Measurements from ENCODE around the gene NKX2-8. TPM values are rescaled to one million over a fixed set of nuclear protein-coding genes. Genes with fewer than 3 reads are reported as not detected.
"Not testable (repeated sequence)": the region's sequence is repeated elsewhere in the genome, so short reads cannot be mapped to it uniquely, and the experiment has no call there.

The NKX2-8 gene
- total RNA-seq, 1 experiment from 2014 or later: not detected

DNA sequence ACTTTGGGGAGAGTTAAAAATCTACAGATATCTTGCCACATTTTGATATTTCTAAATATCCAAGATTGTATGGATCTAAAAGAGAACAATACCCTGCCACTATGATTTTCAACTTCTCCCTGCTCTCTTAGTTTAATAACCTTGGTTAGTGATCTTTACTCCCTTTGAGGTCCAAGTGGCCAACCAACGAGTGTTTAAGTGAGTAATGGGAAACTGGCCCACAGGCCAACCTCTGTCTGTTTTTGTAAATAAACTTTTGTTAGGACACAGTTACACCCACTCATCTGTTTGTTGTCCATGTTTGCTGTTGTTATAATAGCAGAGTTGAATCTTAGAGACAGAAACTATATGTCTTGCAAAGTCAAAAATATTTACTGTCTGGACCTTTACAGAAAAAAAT lies 31.5 kb downstream of the NKX2-8 start:
- H3K9me3 Mint-ChIP-seq: no peaks in the 10 kb centered on the region
- no peak for TF ChIP-seq TEAD1 (CRISPR knock-in tag; IDR thresholded peaks at IDR 0.05)
- no peak for TF ChIP-seq TP53 (CRISPR knock-in tag; IDR thresholded peaks at IDR 0.05)
- TF ChIP-seq HMGA2 (CRISPR knock-in tag; IDR thresholded peaks at IDR 0.05): no peak
- no peak for TF ChIP-seq SMAD3 (CRISPR knock-in tag; IDR thresholded peaks at IDR 0.05; ENCODE audit: borderline replicate concordance)
- TF ChIP-seq, protein P1, sequence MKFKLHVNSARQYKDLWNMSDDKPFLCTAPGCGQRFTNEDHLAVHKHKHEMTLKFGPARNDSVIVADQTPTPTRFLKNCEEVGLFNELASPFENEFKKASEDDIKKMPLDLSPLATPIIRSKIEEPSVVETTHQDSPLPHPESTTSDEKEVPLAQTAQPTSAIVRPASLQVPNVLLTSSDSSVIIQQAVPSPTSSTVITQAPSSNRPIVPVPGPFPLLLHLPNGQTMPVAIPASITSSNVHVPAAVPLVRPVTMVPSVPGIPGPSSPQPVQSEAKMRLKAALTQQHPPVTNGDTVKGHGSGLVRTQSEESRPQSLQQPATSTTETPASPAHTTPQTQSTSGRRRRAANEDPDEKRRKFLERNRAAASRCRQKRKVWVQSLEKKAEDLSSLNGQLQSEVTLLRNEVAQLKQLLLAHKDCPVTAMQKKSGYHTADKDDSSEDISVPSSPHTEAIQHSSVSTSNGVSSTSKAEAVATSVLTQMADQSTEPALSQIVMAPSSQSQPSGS (CRISPR knock-in tag; IDR thresholded peaks at IDR 0.05; ENCODE audit: borderline replicate concordance, low read depth): no peak
- H3K27ac Mint-ChIP-seq: no peak overlapping the region
- no peak overlapping the region for H3K4me3 Mint-ChIP-seq
- CTCF ChIA-PET: interaction anchor here (1.3 kb wide), 1 partner anchor 26 kb away, joined by 5 read pairs; no protein-coding TSS in a partner anchor
- no peaks in the 10 kb centered on the region for H3K36me3 Mint-ChIP-seq
- POLR2A ChIA-PET: no interaction called here
- no peak for DNase-seq (ENCODE audit: low spot score)
- H3K27me3 Mint-ChIP-seq (ENCODE audit: low read depth): peaks cover 3% of the 10 kb centered on the region; the same call in 1 of the 2 replicates
- H3K4me1 Mint-ChIP-seq: peaks cover 9% of the 10 kb centered on the region
- no peak for ATAC-seq

DNA sequence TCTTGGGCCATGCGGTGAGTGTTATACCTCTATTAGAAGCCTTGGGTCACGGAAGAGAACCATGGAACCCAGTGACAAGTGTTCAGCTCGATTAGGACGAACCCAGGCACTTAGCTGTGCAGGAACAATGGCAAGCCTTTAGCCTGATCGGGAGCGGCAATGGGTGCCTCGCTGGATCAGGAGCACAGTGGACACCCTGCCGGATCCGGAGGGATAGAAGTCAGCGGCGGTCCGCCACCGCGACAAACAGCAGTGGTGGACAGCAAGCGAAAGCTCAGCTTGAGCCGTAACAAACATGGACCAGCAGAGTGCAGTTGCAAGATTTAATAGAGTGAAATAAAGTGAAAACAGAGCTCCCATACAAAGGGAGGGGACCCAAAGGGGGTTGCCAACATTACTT lies 38.1 kb downstream of the NKX2-8 start:
- H3K36me3 Mint-ChIP-seq; DNase-seq (ENCODE audit: low spot score); H3K4me3 Mint-ChIP-seq; ATAC-seq; POLR2A ChIA-PET; H3K4me1 Mint-ChIP-seq; H3K27ac Mint-ChIP-seq: not testable (repeated sequence)
- peaks cover 10% of the 10 kb centered on the region for H3K9me3 Mint-ChIP-seq
- CTCF ChIA-PET: interaction anchor here (1.6 to 2.9 kb wide), 3 partner anchors 9 to 474 kb away, joined by 4 to 20 read pairs (median 15); no protein-coding TSS in a partner anchor
- H3K27me3 Mint-ChIP-seq (ENCODE audit: low read depth): peaks cover 19% of the 10 kb centered on the region

DNA sequence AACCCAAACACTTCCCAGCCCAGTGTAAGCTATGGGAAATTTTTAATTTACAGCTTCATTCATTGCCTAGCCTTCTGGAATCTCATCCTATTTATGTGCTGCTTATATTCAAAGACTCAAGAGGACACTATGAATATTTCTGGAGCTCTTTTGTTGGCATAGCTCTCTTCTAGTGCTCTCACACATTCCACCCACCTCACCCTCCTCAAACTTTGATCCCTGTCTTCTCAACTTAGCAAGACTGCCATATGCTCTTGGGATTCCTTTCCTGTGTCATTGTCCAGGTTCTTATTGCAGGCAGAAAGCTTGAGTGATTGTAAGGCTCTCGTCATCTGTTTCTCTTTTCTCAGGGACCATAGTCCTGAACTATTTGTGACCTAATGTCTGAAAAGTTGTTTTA lies 44.4 kb downstream of the NKX2-8 start:
- ChIA-PET CTCF (interaction anchor here (1.3 to 3.8 kb wide), 3 partner anchors 13 to 67 kb away, joined by 5 to 36 read pairs (median 32); no protein-coding TSS in a partner anchor), POLR2A (interaction anchor here (1.7 kb wide), 1 partner anchor 12 kb away, joined by 4 read pairs; no protein-coding TSS in a partner anchor)
- Mint-ChIP-seq H3K36me3 (no peaks in the 10 kb centered on the region), H3K4me1 (no peaks in the 10 kb centered on the region), H3K27me3 (ENCODE audit: low read depth) (peaks cover 55% of the 10 kb centered on the region), H3K27ac (no peak overlapping the region), H3K9me3 (peaks cover 9% of the 10 kb centered on the region), H3K4me3 (no peak overlapping the region)
- DNase-seq (ENCODE audit: low spot score) (no peak), ATAC-seq (no peak)
- TF ChIP-seq MXD4 (CRISPR knock-in tag; IDR thresholded peaks at IDR 0.05; ENCODE audit: borderline replicate concordance) (no peak), NR3C1 (CRISPR knock-in tag; conservative IDR thresholded peaks at IDR 0.05; ENCODE audit: low read depth) (no peak), ZNF423 (CRISPR knock-in tag; IDR thresholded peaks at IDR 0.05) (no peak), NFYB (CRISPR knock-in tag; conservative IDR thresholded peaks at IDR 0.05; ENCODE audit: low read depth) (no peak), GRHL2 (CRISPR knock-in tag; IDR thresholded peaks at IDR 0.05; ENCODE audit: insufficient replicate concordance, severe bottlenecking) (no peak), ZNF232 (CRISPR knock-in tag; IDR thresholded peaks at IDR 0.05) (no peak), FOXJ3 (CRISPR knock-in tag; IDR thresholded peaks at IDR 0.05; ENCODE audit: borderline replicate concordance) (no peak), ZNF138 (CRISPR knock-in tag; conservative IDR thresholded peaks at IDR 0.05) (no peak), NR2C2 (CRISPR knock-in tag; IDR thresholded peaks at IDR 0.05) (no peak), IRF2 (CRISPR knock-in tag; IDR thresholded peaks at IDR 0.05; ENCODE audit: borderline replicate concordance, low read depth) (no peak), ZNF396 (CRISPR knock-in tag; IDR thresholded peaks at IDR 0.05; ENCODE audit: borderline replicate concordance) (no peak), ZNF671 (CRISPR knock-in tag; IDR thresholded peaks at IDR 0.05) (no peak), SMAD4 (CRISPR knock-in tag; IDR thresholded peaks at IDR 0.05) (no peak)
- TF ChIP-seq, protein P2, sequence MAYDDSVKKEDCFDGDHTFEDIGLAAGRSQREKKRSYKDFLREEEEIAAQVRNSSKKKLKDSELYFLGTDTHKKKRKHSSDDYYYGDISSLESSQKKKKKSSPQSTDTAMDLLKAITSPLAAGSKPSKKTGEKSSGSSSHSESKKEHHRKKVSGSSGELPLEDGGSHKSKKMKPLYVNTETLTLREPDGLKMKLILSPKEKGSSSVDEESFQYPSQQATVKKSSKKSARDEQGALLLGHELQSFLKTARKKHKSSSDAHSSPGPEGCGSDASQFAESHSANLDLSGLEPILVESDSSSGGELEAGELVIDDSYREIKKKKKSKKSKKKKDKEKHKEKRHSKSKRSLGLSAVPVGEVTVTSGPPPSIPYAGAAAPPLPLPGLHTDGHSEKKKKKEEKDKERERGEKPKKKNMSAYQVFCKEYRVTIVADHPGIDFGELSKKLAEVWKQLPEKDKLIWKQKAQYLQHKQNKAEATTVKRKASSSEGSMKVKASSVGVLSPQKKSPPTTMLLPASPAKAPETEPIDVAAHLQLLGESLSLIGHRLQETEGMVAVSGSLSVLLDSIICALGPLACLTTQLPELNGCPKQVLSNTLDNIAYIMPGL (CRISPR knock-in tag; IDR thresholded peaks at IDR 0.05): no peak
- TF ChIP-seq, protein P3, sequence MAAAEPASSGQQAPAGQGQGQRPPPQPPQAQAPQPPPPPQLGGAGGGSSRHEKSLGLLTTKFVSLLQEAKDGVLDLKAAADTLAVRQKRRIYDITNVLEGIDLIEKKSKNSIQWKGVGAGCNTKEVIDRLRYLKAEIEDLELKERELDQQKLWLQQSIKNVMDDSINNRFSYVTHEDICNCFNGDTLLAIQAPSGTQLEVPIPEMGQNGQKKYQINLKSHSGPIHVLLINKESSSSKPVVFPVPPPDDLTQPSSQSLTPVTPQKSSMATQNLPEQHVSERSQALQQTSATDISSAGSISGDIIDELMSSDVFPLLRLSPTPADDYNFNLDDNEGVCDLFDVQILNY (CRISPR knock-in tag; IDR thresholded peaks at IDR 0.05): no peak
- TF ChIP-seq, protein P4, sequence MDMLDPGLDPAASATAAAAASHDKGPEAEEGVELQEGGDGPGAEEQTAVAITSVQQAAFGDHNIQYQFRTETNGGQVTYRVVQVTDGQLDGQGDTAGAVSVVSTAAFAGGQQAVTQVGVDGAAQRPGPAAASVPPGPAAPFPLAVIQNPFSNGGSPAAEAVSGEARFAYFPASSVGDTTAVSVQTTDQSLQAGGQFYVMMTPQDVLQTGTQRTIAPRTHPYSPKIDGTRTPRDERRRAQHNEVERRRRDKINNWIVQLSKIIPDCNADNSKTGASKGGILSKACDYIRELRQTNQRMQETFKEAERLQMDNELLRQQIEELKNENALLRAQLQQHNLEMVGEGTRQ (CRISPR knock-in tag; IDR thresholded peaks at IDR 0.05): no peak
- TF ChIP-seq, protein P5, sequence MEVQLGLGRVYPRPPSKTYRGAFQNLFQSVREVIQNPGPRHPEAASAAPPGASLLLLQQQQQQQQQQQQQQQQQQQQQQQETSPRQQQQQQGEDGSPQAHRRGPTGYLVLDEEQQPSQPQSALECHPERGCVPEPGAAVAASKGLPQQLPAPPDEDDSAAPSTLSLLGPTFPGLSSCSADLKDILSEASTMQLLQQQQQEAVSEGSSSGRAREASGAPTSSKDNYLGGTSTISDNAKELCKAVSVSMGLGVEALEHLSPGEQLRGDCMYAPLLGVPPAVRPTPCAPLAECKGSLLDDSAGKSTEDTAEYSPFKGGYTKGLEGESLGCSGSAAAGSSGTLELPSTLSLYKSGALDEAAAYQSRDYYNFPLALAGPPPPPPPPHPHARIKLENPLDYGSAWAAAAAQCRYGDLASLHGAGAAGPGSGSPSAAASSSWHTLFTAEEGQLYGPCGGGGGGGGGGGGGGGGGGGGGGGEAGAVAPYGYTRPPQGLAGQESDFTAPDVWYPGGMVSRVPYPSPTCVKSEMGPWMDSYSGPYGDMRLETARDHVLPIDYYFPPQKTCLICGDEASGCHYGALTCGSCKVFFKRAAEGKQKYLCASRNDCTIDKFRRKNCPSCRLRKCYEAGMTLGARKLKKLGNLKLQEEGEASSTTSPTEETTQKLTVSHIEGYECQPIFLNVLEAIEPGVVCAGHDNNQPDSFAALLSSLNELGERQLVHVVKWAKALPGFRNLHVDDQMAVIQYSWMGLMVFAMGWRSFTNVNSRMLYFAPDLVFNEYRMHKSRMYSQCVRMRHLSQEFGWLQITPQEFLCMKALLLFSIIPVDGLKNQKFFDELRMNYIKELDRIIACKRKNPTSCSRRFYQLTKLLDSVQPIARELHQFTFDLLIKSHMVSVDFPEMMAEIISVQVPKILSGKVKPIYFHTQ (CRISPR knock-in tag; IDR thresholded peaks at IDR 0.05): no peak
- TF ChIP-seq, protein P6, sequence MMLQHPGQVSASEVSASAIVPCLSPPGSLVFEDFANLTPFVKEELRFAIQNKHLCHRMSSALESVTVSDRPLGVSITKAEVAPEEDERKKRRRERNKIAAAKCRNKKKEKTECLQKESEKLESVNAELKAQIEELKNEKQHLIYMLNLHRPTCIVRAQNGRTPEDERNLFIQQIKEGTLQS (CRISPR knock-in tag; conservative IDR thresholded peaks at IDR 0.05): no peak

Data from WTC11 (cell line).